Smooth muscle cell (in vitro differentiated cells): Measurements from ENCODE around the gene SLC35G6. TPM values are rescaled to one million over a fixed set of nuclear protein-coding genes. Genes with fewer than 3 reads are reported as not detected.
"Not testable (repeated sequence)": the region's sequence is repeated elsewhere in the genome, so short reads cannot be mapped to it uniquely, and the experiment has no call there.

Experiments used
- DNase-seq: peaks from one replicate; lab custom pipeline; 2025; ENCODE audit not compliant: unreplicated experiment; lab: John Stamatoyannopoulos, UW
- H2AFZ ChIP-seq: fragments of 200-600 bp; sonication (generic); 2 replicates; pipeline ENCODE4 v1.6.0; 2016; ENCODE audit warnings: antibody characterized with exemption, low read depth, mild to moderate bottlenecking
- H3F3A ChIP-seq: fragments of 200-600 bp; sonication (generic); 2 replicates; pipeline ENCODE4 v1.6.0; 2017; ENCODE audit warnings: antibody characterized with exemption, low read depth
- H3K27ac ChIP-seq: fragments of 200-600 bp; sonication (generic); 2 replicates; pipeline ENCODE4 v1.5.1; 2016; ENCODE audit warnings: low read depth, mild to moderate bottlenecking
- H3K27me3 ChIP-seq: fragments of 200-600 bp; sonication (generic); 2 replicates; pipeline ENCODE4 v1.6.1; 2016; ENCODE audit warnings: low read depth, mild to moderate bottlenecking
- H3K36me3 ChIP-seq: fragments of 200-600 bp; sonication (generic); 2 replicates; pipeline ENCODE4 v1.5.1; 2016; ENCODE audit warnings: low read depth
- H3K4me1 ChIP-seq: fragments of 200-600 bp; sonication (generic); 2 replicates; pipeline ENCODE4 v1.5.1; 2016; ENCODE audit warnings: low read depth
- H3K4me2 ChIP-seq: fragments of 200-600 bp; sonication (generic); 2 replicates; pipeline ENCODE4 v1.6.0; 2016; ENCODE audit warnings: mild to moderate bottlenecking
- H3K4me3 ChIP-seq: fragments of 200-600 bp; sonication (generic); 2 replicates; pipeline ENCODE4 v1.5.1; 2016; ENCODE audit warnings: mild to moderate bottlenecking
- H3K79me2 ChIP-seq: fragments of 200-600 bp; sonication (generic); 2 replicates; pipeline ENCODE4 v1.6.0; 2016; ENCODE audit warnings: low read depth, mild to moderate bottlenecking
- H3K9ac ChIP-seq: fragments of 200-600 bp; sonication (generic); 2 replicates; pipeline ENCODE4 v1.6.0; 2016; ENCODE audit warnings: low read depth
- H3K9me3 ChIP-seq: fragments of 200-600 bp; sonication (generic); replicated peaks from 2 replicates; pipeline ENCODE4 v1.5.1; 2016; ENCODE audit warnings: low read depth
- H4K20me1 ChIP-seq: fragments of 200-600 bp; sonication (generic); 2 replicates; pipeline ENCODE4 v1.6.0; 2016; ENCODE audit warnings: low read depth
- WGBS: methylation state at CpG from one replicate; pipeline ENCODE4 v1.1.7; 2016; ENCODE audit warnings: low lambda C conversion rate; 5-methylcytosine and 5-hydroxymethylcytosine counted together
- polyA plus RNA-seq: library from polyadenylated mRNA; unstranded; fragments of >200 nt; fragmentation: Nextera tagmentation; extraction: Ambion mirVana; gene quantifications from 2 replicates; pipeline ENCODE4 v1.2.1, GENCODE V29; 2016
- total RNA-seq: library from RNA; depleted of rRNA; stranded (reverse); fragments of >200 nt; gene quantifications from 2 replicates; pipeline ENCODE4 v1.2.3, GENCODE V29; 2014
- TF ChIP-seq, protein P1 (sequence below): fragments of 200-600 bp; sonication (generic); IDR thresholded peaks from 2 replicates; pipeline ENCODE4 v1.5.1; 2017; ENCODE audit warnings: borderline replicate concordance, mild to moderate bottlenecking, antibody characterized with exemption; ENCODE audit not compliant: insufficient read depth, poor library complexity, severe bottlenecking

SLC35G6 gene
- total and polyA plus RNA-seq, 2 experiments from 2014 or later, result not detected

DNA sequence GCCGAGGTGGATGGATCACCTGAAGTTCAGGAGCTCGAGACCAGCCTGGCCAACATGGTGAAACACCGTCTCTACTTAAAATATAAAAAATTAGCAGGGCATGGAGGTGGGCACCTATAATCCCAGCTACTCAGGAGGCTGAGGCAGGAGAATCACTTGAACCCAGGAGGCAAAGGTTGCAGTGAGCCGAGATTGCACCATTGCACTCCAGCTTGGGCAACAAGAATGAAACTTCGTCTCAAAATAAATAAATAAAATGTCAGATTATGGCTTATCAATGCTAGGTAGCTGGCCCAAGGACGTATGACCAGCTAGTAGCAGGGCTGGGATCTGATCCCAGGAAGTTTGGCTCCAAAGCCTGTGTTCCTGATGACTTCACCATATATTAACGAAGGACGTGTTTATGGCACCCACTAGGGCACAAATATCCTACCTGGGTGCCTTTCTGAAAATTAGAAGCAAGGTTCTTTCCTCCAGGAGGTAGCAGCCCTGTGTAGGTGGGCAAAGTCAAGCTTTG lies 10.7 kb upstream of the SLC35G6 start:
- H3K36me3 ChIP-seq, H2AFZ ChIP-seq, H3K4me2 ChIP-seq, DNase-seq, H3F3A ChIP-seq, H3K4me1 ChIP-seq, H3K9ac ChIP-seq, H3K9me3 ChIP-seq, H3K27ac ChIP-seq, H3K4me3 ChIP-seq, H3K27me3 ChIP-seq: not testable (repeated sequence)
- H3K79me2 ChIP-seq, result peaks cover 92% of the 10 kb centered on the region
- 94% methylated on average over 8 of the region's 8 CpGs for WGBS
- peaks cover 100% of the 10 kb centered on the region for H4K20me1 ChIP-seq

DNA sequence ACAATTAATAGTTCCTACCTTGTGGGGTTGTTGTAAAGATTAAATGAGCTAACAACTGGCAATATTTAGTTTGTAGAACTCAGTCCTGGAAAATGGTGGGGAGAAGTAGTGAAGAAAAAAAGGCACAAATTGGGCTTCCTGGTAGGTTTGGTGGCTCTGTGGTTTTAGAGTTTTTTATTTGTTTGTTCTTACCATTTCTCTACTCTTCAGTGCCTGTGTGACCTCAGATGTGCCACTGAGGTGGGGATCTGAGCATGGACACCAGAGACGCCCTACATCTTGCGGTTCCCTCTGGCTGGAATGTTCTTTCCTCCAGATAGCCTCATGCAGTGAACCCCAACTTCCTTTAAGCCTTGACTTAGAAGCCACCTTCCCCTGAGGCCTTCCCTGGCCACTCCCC lies 9.5 kb upstream of the SLC35G6 start:
- Histone ChIP-seq H3K9ac (no peak overlapping the region), H3K27me3 (no peaks in the 10 kb centered on the region), H3F3A (peaks cover 7% of the 10 kb centered on the region), H3K27ac (no peak overlapping the region), H2AFZ (no peak overlapping the region), H4K20me1 (peaks cover 100% of the 10 kb centered on the region), H3K4me3 (no peak overlapping the region), H3K79me2 (peaks cover 98% of the 10 kb centered on the region), H3K9me3 (no peaks in the 10 kb centered on the region), H3K36me3 (no peaks in the 10 kb centered on the region), H3K4me2 (no peak overlapping the region), H3K4me1 (peaks cover 6% of the 10 kb centered on the region)
- 100% methylated on average over 2 of the region's 2 CpGs for WGBS
- TF ChIP-seq, protein P1, sequence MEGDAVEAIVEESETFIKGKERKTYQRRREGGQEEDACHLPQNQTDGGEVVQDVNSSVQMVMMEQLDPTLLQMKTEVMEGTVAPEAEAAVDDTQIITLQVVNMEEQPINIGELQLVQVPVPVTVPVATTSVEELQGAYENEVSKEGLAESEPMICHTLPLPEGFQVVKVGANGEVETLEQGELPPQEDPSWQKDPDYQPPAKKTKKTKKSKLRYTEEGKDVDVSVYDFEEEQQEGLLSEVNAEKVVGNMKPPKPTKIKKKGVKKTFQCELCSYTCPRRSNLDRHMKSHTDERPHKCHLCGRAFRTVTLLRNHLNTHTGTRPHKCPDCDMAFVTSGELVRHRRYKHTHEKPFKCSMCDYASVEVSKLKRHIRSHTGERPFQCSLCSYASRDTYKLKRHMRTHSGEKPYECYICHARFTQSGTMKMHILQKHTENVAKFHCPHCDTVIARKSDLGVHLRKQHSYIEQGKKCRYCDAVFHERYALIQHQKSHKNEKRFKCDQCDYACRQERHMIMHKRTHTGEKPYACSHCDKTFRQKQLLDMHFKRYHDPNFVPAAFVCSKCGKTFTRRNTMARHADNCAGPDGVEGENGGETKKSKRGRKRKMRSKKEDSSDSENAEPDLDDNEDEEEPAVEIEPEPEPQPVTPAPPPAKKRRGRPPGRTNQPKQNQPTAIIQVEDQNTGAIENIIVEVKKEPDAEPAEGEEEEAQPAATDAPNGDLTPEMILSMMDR, result no peak
- DNase-seq, result no peak

DNA sequence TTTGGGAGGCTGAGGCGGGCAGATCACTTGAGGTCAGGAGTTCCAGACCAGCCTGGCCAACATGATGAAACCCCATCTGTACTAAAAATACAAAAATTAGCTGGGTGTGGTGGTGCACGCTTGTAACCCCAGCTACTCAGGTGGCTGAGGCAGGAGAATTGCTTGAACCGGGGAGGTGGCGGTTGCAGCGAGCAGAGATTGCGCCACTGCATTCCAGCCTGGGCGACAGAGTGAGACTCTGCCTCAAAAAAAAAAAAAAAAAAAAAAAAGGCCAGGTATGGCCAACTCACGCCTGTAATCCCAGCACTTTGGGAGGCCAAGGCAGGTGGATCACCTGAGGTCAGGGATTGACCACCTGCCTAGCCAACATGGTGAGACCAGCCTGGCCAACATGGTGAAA lies 6.5 kb upstream of the SLC35G6 start:
- H3K79me2 ChIP-seq, result peaks cover 86% of the 10 kb centered on the region
- not testable (repeated sequence) for H3K4me3 ChIP-seq, H3K9me3 ChIP-seq, H2AFZ ChIP-seq, H3K9ac ChIP-seq, H3K4me2 ChIP-seq, H3K27me3 ChIP-seq, DNase-seq, H3K36me3 ChIP-seq
- peaks cover 86% of the 10 kb centered on the region for H4K20me1 ChIP-seq
- H3K4me1 ChIP-seq, result peaks cover 14% of the 10 kb centered on the region
- peak overlapping the region; percentile 96 for H3K27ac ChIP-seq
- peaks cover 15% of the 10 kb centered on the region for H3F3A ChIP-seq
- 72% methylated on average over 8 of the region's 8 CpGs for WGBS

DNA sequence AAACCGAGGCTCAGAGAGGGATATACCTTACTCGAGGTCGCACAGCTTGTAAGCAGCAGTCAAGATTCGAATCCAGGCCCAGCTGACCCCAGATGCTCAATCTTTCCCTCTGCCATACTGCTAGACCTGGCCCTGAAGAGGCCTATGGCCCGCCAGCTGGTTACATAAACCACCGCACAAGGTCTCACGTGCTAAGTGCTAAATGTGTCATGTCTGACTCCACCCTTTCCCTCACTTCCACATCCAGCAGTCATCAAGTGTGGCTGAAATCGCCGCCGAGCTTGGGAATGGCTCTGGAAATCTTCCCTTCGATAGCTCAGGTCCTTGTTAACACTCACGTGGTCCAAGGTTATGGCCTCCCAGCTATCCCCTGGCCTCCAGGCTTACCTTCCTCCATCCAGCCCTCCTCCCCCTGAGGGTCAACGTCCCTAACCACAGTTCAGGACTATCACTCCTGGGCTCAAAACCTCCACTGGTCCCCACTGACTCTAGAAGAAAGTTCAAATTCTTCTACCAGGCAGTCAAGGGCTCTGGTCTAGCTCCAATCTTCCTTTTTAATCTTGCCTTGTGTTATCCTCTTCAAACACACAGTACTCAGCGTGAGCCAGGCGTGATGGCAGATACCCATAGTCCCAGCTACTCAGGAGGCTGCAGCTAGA lies 5.4 kb upstream of the SLC35G6 start:
- Histone ChIP-seq H3K27ac (peak overlapping the region; percentile 96), H3K4me1 (peaks cover 19% of the 10 kb centered on the region), H3K9ac (peak overlapping the region; percentile 17), H3K27me3 (no peaks in the 10 kb centered on the region), H3F3A (peaks cover 21% of the 10 kb centered on the region), H3K79me2 (peaks cover 79% of the 10 kb centered on the region), H3K4me2 (peak overlapping the region; percentile 98), H3K9me3 (no peaks in the 10 kb centered on the region), H3K36me3 (no peaks in the 10 kb centered on the region), H2AFZ (no peak overlapping the region), H4K20me1 (peaks cover 74% of the 10 kb centered on the region), H3K4me3 (peak overlapping the region; percentile 97)
- TF ChIP-seq, protein P1, result no peak
- DNase-seq, result no peak
- WGBS, result 79% methylated on average over 15 of the region's 15 CpGs
